H9 (cell line): Measurements from ENCODE around the gene LYPLA2. TPM values are rescaled to one million over a fixed set of nuclear protein-coding genes. Genes with fewer than 3 reads are reported as not detected.

ENCODE experiments used
- DNase-seq: peaks from one replicate; pipeline ENCODE4 v3.0.0-alpha.2; 2017
- H2AFZ ChIP-seq: one replicate; pipeline ENCODE4 v1.6.1; 2013; ENCODE audit warnings: mild to moderate bottlenecking, low read length, control low read depth, moderate library complexity
- H2AK5ac ChIP-seq: 2 replicates; pipeline ENCODE4 v1.6.1; 2013; ENCODE audit warnings: low read length, control low read depth, mixed read lengths; ENCODE audit not compliant: insufficient read length
- H2BK120ac ChIP-seq: one replicate; pipeline ENCODE4 v1.6.1; 2013; ENCODE audit warnings: low read depth, mild to moderate bottlenecking, low read length, control low read depth, inconsistent platforms; ENCODE audit not compliant: poor library complexity, severe bottlenecking
- H2BK12ac ChIP-seq: 2 replicates; pipeline ENCODE4 v1.6.1; 2013; ENCODE audit warnings: low read length, control low read depth, mixed read lengths, low read depth; ENCODE audit not compliant: insufficient read length
- H2BK15ac ChIP-seq: 2 replicates; pipeline ENCODE4 v1.6.1; 2013; ENCODE audit warnings: low read depth, low read length, control low read depth
- H2BK20ac ChIP-seq: one replicate; pipeline ENCODE4 v1.6.1; 2013; ENCODE audit warnings: low read depth, mild to moderate bottlenecking, low read length, control low read depth, inconsistent platforms; ENCODE audit not compliant: poor library complexity, severe bottlenecking
- H2BK5ac ChIP-seq: 2 replicates; pipeline ENCODE4 v1.6.1; 2013; ENCODE audit warnings: low read length, control low read depth, mixed read lengths; ENCODE audit not compliant: insufficient read length
- H3K14ac ChIP-seq: 2 replicates; pipeline ENCODE4 v1.6.1; 2013; ENCODE audit warnings: low read length, control low read depth; ENCODE audit not compliant: insufficient read depth
- H3K18ac ChIP-seq: 2 replicates; pipeline ENCODE4 v1.6.1; 2013; ENCODE audit warnings: low read depth, mild to moderate bottlenecking, mixed read lengths, low read length, control low read depth; ENCODE audit not compliant: insufficient read length
- H3K23ac ChIP-seq: 2 replicates; pipeline ENCODE4 v1.6.1; 2013; ENCODE audit warnings: low read length, control low read depth, mixed read lengths, low read depth; ENCODE audit not compliant: insufficient read length
- H3K23me2 ChIP-seq: 2 replicates; pipeline ENCODE4 v1.6.1; 2013; ENCODE audit warnings: low read depth, mild to moderate bottlenecking, mixed read lengths, low read length, control low read depth; ENCODE audit not compliant: insufficient read length, poor library complexity, severe bottlenecking
- H3K27ac ChIP-seq: 2 replicates; pipeline ENCODE4 v1.5.1; 2013; ENCODE audit warnings: low read length, control low read depth, mixed read lengths, low read depth; ENCODE audit not compliant: insufficient read length
- H3K27me3 ChIP-seq: 2 replicates; pipeline ENCODE4 v1.6.1; 2013; ENCODE audit warnings: low read length, control low read depth, inconsistent platforms; ENCODE audit not compliant: insufficient read depth
- H3K4ac ChIP-seq: 2 replicates; pipeline ENCODE4 v1.6.1; 2013; ENCODE audit warnings: low read depth, mild to moderate bottlenecking, control low read depth, inconsistent platforms, low read length, moderate library complexity
- H3K4me1 ChIP-seq: 2 replicates; pipeline ENCODE4 v1.6.1; 2013; ENCODE audit warnings: low read length, control low read depth, inconsistent platforms; ENCODE audit not compliant: insufficient read depth
- H3K4me2 ChIP-seq: 2 replicates; pipeline ENCODE4 v1.6.1; 2013; ENCODE audit warnings: low read length, control low read depth, mixed read lengths; ENCODE audit not compliant: insufficient read length, insufficient read depth
- H3K56ac ChIP-seq: 2 replicates; pipeline ENCODE4 v1.6.1; 2013; ENCODE audit warnings: low read depth, mild to moderate bottlenecking, mixed read lengths, low read length, control low read depth; ENCODE audit not compliant: insufficient read length
- H3K79me1 ChIP-seq: 2 replicates; pipeline ENCODE4 v1.6.1; 2013; ENCODE audit warnings: low read depth, mild to moderate bottlenecking, moderate library complexity, low read length, control low read depth, inconsistent platforms; ENCODE audit not compliant: insufficient read depth, poor library complexity, severe bottlenecking
- H3K79me2 ChIP-seq: 2 replicates; pipeline ENCODE4 v1.6.1; 2013; ENCODE audit warnings: low read length, control low read depth, inconsistent platforms; ENCODE audit not compliant: insufficient read depth
- H3K9ac ChIP-seq: 2 replicates; pipeline ENCODE4 v1.6.1; 2013; ENCODE audit warnings: low read length, control low read depth, mixed read lengths; ENCODE audit not compliant: insufficient read length; ENCODE audit errors: extremely low read depth
- H3K9me3 ChIP-seq: one replicate; pipeline ENCODE4 v1.6.1; 2013; ENCODE audit warnings: low read depth, low read length, inconsistent platforms; ENCODE audit not compliant: control insufficient read depth
- H3T11ph ChIP-seq: one replicate; pipeline ENCODE4 v1.6.1; 2013; ENCODE audit warnings: mild to moderate bottlenecking, low read length, control low read depth, inconsistent platforms
- H4K20me1 ChIP-seq: one replicate; pipeline ENCODE4 v1.6.1; 2013; ENCODE audit not compliant: control insufficient read depth, insufficient read length, insufficient read depth
- H4K5ac ChIP-seq: 2 replicates; pipeline ENCODE4 v1.6.1; 2013; ENCODE audit warnings: low read depth, mild to moderate bottlenecking, mixed read lengths, low read length, control low read depth; ENCODE audit not compliant: insufficient read length
- H4K8ac ChIP-seq: replicated peaks from 2 replicates; pipeline ENCODE4 v1.6.1; 2013; ENCODE audit warnings: low read length, control low read depth, mixed read lengths, low read depth; ENCODE audit not compliant: insufficient read length
- H4K91ac ChIP-seq: 2 replicates; pipeline ENCODE4 v1.6.1; 2013; ENCODE audit warnings: low read depth, mild to moderate bottlenecking, moderate library complexity, mixed read lengths, low read length, control low read depth; ENCODE audit not compliant: insufficient read length
- H3K27ac Mint-ChIP-seq, 3 experiments: 2 replicates in 2 of 3; 3 replicates in 1 of 3; pipeline ENCODE4 v1.8.0; 2020 to 2021; ENCODE audit warnings: mixed read lengths in 3 of 3, mild to moderate bottlenecking in 1 of 3, moderate library complexity in 1 of 3
- H3K27me3 Mint-ChIP-seq: 2 replicates; pipeline ENCODE4 v1.8.0; 2021; ENCODE audit warnings: low read depth, mild to moderate bottlenecking, moderate library complexity, mixed read lengths
- H3K36me3 Mint-ChIP-seq, 3 experiments: 2 replicates in 2 of 3; 3 replicates in 1 of 3; pipeline ENCODE4 v1.8.0; 2020 to 2021; ENCODE audit warnings: low read depth in 3 of 3, mixed read lengths in 3 of 3; ENCODE audit not compliant: insufficient read depth in 1 of 3
- H3K4me1 Mint-ChIP-seq, 2 experiments: 2 replicates each; pipeline ENCODE4 v1.8.0; 2020; ENCODE audit warnings: mixed read lengths in 2 of 2
- H3K4me3 Mint-ChIP-seq, 2 experiments: 2 replicates in 1 of 2; 3 replicates in 1 of 2; pipeline ENCODE4 v1.8.0; 2020 to 2021; ENCODE audit warnings: mild to moderate bottlenecking in 2 of 2, mixed read lengths in 2 of 2, moderate library complexity in 1 of 2
- H3K9me3 Mint-ChIP-seq, 2 experiments: 2 replicates in 1 of 2; 3 replicates in 1 of 2; pipeline ENCODE4 v1.8.0; 2020; ENCODE audit warnings: mild to moderate bottlenecking in 2 of 2, mixed read lengths in 2 of 2, moderate library complexity in 1 of 2
- CTCF ChIP-seq: fragments of 200-600 bp; sonication (generic); conservative IDR thresholded peaks from 3 replicates; pipeline ENCODE4 v1.8.0; 2021; ENCODE audit warnings: antibody characterized with exemption, mild to moderate bottlenecking
- WGBS: extraction: QIAGEN DNeasy Blood & Tissue Kit; methylation state at CpG from one replicate; pipeline ENCODE4 v1.1.7; 2013; ENCODE audit warnings: missing lambda C conversion rate, low lambda C conversion rate, mixed read lengths; ENCODE audit not compliant: insufficient read length; ENCODE audit errors: extremely low coverage; 5-methylcytosine and 5-hydroxymethylcytosine counted together
- total RNA-seq: library from RNA; stranded (reverse); gene quantifications from 2 replicates; pipeline ENCODE4 v1.2.1, GENCODE V29; 2021

LYPLA2 gene
- total RNA-seq, 1 experiment from 2014 or later, result 118 TPM

GRCh38 chr1:23836037-23836436 is 45.1 kb downstream of the LYPLA2 start:
- H3K27me3 Mint-ChIP-seq, result peaks cover 14% of the 10 kb centered on the region

More at GRCh38 chr1:23836037-23836436, 45.1 kb downstream of the LYPLA2 start:
- Mint-ChIP-seq H3K9me3 (no peaks in the 10 kb centered on the region), H3K4me1 (peaks cover 9 to 11% of the 10 kb centered on the region in 2 experiments), H3K4me3 (no peak overlapping the region), H3K27ac (no peak overlapping the region), H3K36me3 (no peaks in the 10 kb centered on the region)
- Histone ChIP-seq H3K23ac (no peak overlapping the region), H3K14ac (no peak overlapping the region), H3K4ac (no peak overlapping the region), H4K8ac (no peak overlapping the region), H2AK5ac (no peak overlapping the region), H3K9me3 (no peaks in the 10 kb centered on the region), H3K79me1 (no peaks in the 10 kb centered on the region), H2BK12ac (no peak overlapping the region), H3K27ac (no peak overlapping the region), H2BK120ac (no peak overlapping the region), H3K4me2 (no peak overlapping the region), H2BK15ac (no peak overlapping the region), H3K23me2 (peaks cover 8% of the 10 kb centered on the region), H2BK20ac (no peak overlapping the region), H3T11ph (no peak overlapping the region), H4K5ac (no peak overlapping the region), H3K27me3 (peaks cover 3% of the 10 kb centered on the region; the same call in 1 of the 2 replicates), H4K20me1 (no peaks in the 10 kb centered on the region), H4K91ac (no peak overlapping the region), H3K56ac (no peak overlapping the region), H3K4me1 (no peaks in the 10 kb centered on the region; the same call in 1 of the 2 replicates), H3K18ac (no peak overlapping the region), H2AFZ (no peak overlapping the region), H3K9ac (no peak overlapping the region), H2BK5ac (no peak overlapping the region), H3K79me2 (no peaks in the 10 kb centered on the region)
- no peak for DNase-seq
- WGBS, result no CpG with 5 or more reads among the region's 3 CpGs
- no peak for TF ChIP-seq CTCF
